GM12865 (cell line): ENCODE measurements around the gene TMEM161A.

Experiments
- DNase-seq: peaks from one replicate; pipeline ENCODE4 v3.0.0; 2010; ENCODE audit warnings: low read depth
- H3K4me3 ChIP-seq: 2 replicates; pipeline ENCODE4 v1.5.1; 2011; ENCODE audit warnings: mild to moderate bottlenecking, low read depth, low read length, control low read depth
- CTCF ChIP-seq: IDR thresholded peaks from 2 replicates; pipeline ENCODE4 v1.5.1; 2011; ENCODE audit warnings: low read length, control low read depth, low read depth, inconsistent platforms; ENCODE audit not compliant: insufficient read depth; ENCODE audit errors: missing control alignments

The TMEM161A gene

GRCh38 chr19:19087676-19088075, 50.6 kb downstream of the TMEM161A start:
- H3K4me3 ChIP-seq = no peak overlapping the region
- TF ChIP-seq CTCF = no peak
- DNase-seq = no peak

DNA sequence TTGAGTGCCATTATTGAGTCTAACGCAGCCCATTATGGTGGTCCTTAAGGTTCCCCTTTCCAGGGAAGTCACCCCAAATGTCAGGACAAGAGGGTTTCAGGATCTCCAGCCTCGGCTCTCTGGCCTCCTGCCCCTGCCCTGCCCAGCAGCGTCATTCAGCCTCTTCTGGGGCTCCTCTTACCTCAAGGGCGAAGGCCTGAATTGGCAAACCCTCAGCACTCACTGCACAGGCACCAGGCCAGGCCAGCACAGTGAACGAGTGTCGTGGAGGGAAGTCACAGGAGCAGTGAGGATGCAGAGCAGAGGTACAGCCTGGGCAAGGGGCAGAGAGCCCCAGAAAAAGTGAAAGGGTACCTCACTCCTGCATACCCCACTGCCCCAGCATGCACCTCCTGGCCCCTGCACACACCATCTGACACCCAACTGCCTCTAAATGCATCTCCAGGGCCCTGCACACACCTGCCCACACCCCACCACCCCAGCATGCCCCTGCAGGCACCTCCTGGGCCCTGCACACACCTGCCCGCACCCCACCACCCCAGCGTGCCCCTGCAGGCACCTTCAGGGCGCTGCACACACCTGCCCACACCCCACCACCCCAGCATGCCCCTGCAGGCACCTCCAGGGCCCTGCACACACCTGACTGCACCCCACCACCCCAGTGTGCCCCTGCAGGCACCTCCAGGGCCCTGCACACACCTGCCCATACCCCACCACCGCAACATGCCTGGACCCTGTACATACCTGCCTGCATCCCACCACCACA, 54.7 kb downstream of the TMEM161A start:
- H3K4me3 ChIP-seq = no peak overlapping the region
- no peak for DNase-seq
- no peak for TF ChIP-seq CTCF

DNA sequence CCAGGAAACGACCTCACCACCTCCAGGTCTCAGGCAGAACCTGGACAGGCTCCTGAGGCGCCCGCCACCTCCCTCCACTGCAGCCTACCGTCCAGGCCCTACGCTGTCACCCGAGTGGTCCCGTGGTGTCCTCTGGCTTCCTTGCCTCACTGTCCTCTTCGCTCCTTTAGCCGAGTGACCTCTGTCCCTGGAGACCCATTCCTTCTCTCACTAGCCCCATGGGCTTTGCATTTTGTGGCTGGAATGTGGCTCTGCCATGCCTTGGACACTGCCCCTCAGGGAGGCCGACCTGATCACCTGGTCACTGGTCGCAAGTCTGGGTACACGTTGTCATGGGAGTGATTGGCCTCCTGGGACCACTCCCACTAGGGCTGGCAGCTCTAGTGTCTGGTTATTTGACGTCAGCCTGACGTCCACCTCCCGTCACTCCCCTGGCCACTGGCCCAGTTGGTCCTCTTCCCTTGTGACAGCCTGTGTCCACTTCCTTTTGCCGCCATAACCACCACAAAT, 56.6 kb downstream of the TMEM161A start:
- DNase-seq = no peak
- no peak for TF ChIP-seq CTCF
- no peak overlapping the region for H3K4me3 ChIP-seq

- no peak for DNase-seq
- TF ChIP-seq CTCF = no peak
Observed at GRCh38 chr19:19079571-19079970, 58.7 kb downstream of the TMEM161A start.

DNA sequence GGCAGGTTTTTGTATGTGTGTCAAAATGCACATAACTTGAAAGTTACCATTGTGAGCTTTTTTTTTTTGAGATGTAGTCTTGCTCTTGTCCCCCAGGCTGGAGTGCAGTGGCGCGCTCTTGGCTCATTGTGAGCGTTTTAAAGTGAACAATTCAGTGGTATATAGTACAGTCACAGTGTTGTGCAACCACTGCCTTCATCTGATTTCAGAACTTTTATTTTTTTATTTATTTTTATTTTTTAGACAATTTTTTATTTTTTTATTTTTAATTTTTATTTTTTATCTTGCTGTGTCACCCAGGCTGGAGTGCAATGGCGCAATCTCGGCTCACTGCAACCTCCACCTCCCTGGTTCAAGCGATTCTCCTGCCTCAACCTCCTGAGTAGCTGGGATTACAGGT, 59.5 kb downstream of the TMEM161A start:
- no peak for TF ChIP-seq CTCF
- DNase-seq = no peak

More at GRCh38 chr19:19079571-19079970, 58.7 kb downstream of the TMEM161A start:
- H3K4me3 ChIP-seq = no peak overlapping the region

DNA sequence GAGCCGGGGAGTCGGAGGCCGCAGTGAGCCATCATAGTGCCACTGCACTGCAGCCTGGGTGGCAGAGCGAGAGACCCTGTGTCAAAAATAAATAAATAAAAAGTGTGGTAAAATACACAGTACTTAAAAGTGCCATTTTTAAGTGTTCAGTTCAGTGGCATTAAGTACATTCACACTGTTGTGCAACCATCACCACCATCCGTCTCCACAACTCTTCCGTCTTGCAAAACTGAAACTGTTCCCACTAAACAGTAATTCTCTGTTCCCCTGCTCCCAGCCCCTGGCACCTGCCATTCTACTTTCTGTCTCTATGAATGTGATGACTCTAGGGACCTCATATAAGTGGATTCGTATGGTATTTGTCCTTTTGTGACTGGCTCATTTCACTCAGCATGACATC, 61.2 kb downstream of the TMEM161A start:
- DNase-seq = no peak
- H3K4me3 ChIP-seq = no peak overlapping the region
- no peak for TF ChIP-seq CTCF

More for the DNA sequence above, 59.5 kb downstream of the TMEM161A start:
- H3K4me3 ChIP-seq = no peak overlapping the region

- TF ChIP-seq CTCF = no peak
- DNase-seq = no peak
- no peak overlapping the region for H3K4me3 ChIP-seq
Observed at GRCh38 chr19:19076476-19076875, 61.8 kb downstream of the TMEM161A start.
